LNCaP clone FGC (cell line): Measurements from ENCODE around the gene GTF3C2.
"Not testable (repeated sequence)": the region's sequence is repeated elsewhere in the genome, so short reads cannot be mapped to it uniquely, and the experiment has no call there.

Experiments
- DNase-seq: peaks from one replicate; pipeline ENCODE4 v3.0.0-alpha.2; 2011; ENCODE audit warnings: low read depth
- H3K4me3 ChIP-seq: 2 replicates; pipeline ENCODE4 v1.5.1; 2011; ENCODE audit warnings: mild to moderate bottlenecking, low read depth, low read length, control low read depth
- TF ChIP-seq, protein P1 (sequence below): IDR thresholded peaks from 2 replicates; pipeline ENCODE4 v1.5.1; 2012; ENCODE audit warnings: mild to moderate bottlenecking; ENCODE audit not compliant: control insufficient read depth, insufficient read depth; ENCODE audit errors: extremely low read depth

Gene GTF3C2

DNA sequence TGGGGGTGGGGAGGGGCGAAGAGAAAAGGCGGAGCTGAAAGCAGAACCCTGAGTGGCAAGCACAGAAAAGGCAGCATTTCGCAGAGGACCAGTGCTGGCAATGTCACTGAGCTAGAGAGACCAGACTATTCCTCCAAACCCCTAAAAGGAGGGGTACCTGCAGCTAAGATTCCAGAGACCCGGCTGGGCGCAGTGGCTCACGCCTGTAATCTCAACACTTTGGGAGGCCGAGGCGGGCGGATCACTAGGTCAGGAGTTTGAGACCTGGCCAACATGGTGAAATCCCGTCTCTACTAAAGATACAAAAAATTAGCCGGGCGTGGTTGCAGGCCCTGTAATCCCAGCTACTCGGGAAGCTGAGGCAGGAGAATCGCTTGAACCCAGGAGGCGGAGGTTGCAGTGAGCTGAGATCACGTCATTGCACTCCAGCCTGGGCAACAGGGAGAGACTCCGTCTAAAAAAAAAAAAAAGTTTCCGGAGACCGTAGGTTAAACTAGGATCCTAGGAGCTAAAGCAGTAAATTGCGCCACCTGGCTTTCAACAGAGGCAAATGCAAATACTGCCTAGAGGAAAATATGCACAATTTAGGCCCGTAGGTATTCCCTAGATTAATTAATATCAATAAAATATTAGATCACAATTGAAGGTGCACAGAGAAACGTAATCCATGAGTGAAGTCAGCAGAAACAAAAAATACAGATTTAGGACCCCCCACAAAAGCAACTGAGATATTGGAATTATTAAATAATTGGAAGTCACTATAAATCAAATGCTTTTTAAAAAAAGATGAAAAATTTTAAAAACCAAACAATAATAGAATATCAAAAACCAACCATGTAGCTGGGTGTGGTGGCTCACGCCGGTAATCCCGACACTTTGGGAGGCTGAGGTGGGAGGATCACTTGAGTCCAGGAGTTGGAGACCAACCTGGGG is 53.2 kb downstream of the GTF3C2 start:
- TF ChIP-seq, protein P1, sequence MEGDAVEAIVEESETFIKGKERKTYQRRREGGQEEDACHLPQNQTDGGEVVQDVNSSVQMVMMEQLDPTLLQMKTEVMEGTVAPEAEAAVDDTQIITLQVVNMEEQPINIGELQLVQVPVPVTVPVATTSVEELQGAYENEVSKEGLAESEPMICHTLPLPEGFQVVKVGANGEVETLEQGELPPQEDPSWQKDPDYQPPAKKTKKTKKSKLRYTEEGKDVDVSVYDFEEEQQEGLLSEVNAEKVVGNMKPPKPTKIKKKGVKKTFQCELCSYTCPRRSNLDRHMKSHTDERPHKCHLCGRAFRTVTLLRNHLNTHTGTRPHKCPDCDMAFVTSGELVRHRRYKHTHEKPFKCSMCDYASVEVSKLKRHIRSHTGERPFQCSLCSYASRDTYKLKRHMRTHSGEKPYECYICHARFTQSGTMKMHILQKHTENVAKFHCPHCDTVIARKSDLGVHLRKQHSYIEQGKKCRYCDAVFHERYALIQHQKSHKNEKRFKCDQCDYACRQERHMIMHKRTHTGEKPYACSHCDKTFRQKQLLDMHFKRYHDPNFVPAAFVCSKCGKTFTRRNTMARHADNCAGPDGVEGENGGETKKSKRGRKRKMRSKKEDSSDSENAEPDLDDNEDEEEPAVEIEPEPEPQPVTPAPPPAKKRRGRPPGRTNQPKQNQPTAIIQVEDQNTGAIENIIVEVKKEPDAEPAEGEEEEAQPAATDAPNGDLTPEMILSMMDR = peak; percentile 75
- H3K4me3 ChIP-seq = no peak overlapping the region
- peak; percentile 33 for DNase-seq

DNA sequence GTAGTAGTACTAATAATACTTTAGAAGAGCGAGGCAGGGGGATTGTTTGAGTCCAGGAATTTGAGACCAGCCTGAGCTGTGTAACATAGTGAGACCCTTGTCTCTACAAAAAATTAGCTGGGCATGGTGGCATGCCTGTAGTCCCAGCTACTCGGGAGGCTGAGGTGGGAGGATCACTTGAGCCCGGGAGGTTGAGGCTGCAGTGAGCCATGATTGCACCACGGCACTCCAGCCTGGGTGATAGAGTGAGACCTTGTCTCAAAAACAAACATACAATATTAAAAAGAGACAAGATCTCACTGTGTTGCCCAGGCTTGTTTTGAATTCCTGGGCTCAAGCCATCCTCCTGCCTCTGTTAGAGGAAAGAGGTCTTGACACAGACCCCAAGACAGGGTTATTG is 56.0 kb downstream of the GTF3C2 start:
- not testable (repeated sequence) for DNase-seq, H3K4me3 ChIP-seq

DNA sequence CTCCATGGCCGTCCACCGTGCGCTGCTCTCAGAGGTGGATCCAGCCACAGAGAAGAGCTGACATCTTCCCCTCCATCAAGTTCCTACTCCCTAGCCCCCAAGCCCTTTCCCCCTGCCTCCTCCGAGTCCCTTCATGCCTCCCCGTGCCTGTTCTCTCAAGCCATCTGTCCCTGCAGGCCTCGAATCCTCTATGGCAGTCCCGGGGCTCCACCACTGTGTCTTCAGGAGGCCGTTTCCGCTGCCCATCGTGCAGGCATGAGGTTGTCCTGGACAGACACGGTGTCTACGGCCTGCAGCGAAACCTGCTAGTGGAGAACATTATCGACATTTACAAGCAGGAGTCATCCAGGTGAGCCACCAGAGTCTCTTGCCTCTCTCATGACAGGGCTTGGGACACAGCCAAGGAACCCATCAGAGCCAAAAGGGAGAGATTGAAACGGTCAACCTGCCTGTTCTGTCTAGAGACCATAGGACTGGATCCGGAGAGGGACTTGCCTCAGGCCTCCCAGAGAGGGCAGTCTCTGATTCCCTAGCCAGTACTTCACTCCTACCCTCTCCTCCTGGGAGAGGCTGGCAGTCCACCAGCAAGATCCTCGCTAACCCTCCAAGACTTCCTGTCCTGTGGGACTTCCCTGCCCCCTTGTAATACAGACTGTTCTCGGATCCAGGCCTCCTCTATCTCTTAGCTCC is 58.0 kb downstream of the GTF3C2 start:
- H3K4me3 ChIP-seq = no peak overlapping the region
- peak; percentile 62 for DNase-seq
- TF ChIP-seq, protein P1 = no peak

DNA sequence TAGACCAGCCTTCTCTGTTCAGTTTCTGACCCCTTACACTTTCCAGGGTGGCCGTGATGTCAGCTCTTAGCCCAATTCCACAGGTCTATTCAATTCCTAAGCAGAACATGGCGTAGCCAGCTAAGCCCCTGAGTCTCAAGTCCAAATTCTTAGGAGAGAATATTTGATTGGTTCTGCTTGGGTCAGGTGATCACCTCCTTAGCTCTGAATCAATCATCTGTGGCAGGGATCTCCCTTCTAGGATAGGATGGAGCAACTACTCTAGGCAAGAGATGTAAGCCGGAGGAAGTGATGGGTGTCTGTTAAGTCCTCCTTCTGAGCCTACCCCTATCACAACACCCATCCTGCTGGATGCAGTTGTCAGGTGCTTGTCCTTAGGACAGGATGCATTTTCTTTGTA is 59.4 kb downstream of the GTF3C2 start:
- no peak overlapping the region for H3K4me3 ChIP-seq
- no peak for DNase-seq
- TF ChIP-seq, protein P1 = no peak

- TF ChIP-seq, protein P1 = no peak
- no peak overlapping the region for H3K4me3 ChIP-seq
- no peak for DNase-seq
Measured at GRCh38 chr2:27296481-27296880, 60.1 kb downstream of the GTF3C2 start.

- no peak overlapping the region for H3K4me3 ChIP-seq
- no peak for DNase-seq
- TF ChIP-seq, protein P1 = no peak
Measured at GRCh38 chr2:27294928-27295327, 61.6 kb downstream of the GTF3C2 start.

- DNase-seq = no peak
- H3K4me3 ChIP-seq = no peak overlapping the region
- TF ChIP-seq, protein P1 = peak; percentile 46
Measured at GRCh38 chr2:27291865-27292264, 64.7 kb downstream of the GTF3C2 start.
